GM23338 (cell line): Measurements from ENCODE around the gene RPRML. TPM values are rescaled to one million over a fixed set of nuclear protein-coding genes. Genes with fewer than 3 reads are reported as not detected.

Experiments
- ATAC-seq: fragments of 200-7000 bp; cut with Tn5 transposase; 3 replicates; pipeline ENCODE4 v1.9.1; 2020
- DNase-seq: peaks from one replicate; pipeline ENCODE4 v3.0.0-alpha.2; 2015; ENCODE audit warnings: low spot score
- H2AFZ ChIP-seq: fragments of 200-600 bp; sonication (generic); 2 replicates; pipeline ENCODE4 v1.8.0; 2016; ENCODE audit warnings: antibody characterized with exemption, mild to moderate bottlenecking, moderate library complexity
- H3F3A ChIP-seq: fragments of 200-600 bp; sonication (generic); replicated peaks from 2 replicates; pipeline ENCODE4 v1.8.0; 2017; ENCODE audit warnings: antibody characterized with exemption, mixed run types, low read depth
- H3K27ac ChIP-seq: fragments of 200-600 bp; sonication (generic); 2 replicates; pipeline ENCODE4 v1.6.1; 2016; ENCODE audit warnings: low read depth
- H3K27me3 ChIP-seq: fragments of 200-600 bp; sonication (generic); 2 replicates; pipeline ENCODE4 v1.8.0; 2016; ENCODE audit warnings: mild to moderate bottlenecking, mixed run types, moderate library complexity; ENCODE audit not compliant: insufficient read depth
- H3K36me3 ChIP-seq: fragments of 200-600 bp; sonication (generic); 2 replicates; pipeline ENCODE4 v1.8.0; 2016; ENCODE audit warnings: mild to moderate bottlenecking; ENCODE audit not compliant: insufficient read depth
- H3K4me1 ChIP-seq: fragments of 200-600 bp; sonication (generic); 2 replicates; pipeline ENCODE4 v1.8.0; 2016; ENCODE audit warnings: mild to moderate bottlenecking, moderate library complexity; ENCODE audit not compliant: insufficient read depth
- H3K4me2 ChIP-seq: fragments of 200-600 bp; sonication (generic); 2 replicates; pipeline ENCODE4 v1.7.1; 2017; ENCODE audit warnings: mixed run types
- H3K4me3 ChIP-seq: fragments of 200-600 bp; sonication (generic); 2 replicates; pipeline ENCODE4 v1.6.1; 2016; ENCODE audit warnings: mixed run types
- H3K79me2 ChIP-seq: fragments of 200-600 bp; sonication (generic); replicated peaks from 2 replicates; pipeline ENCODE4 v1.8.0; 2017; ENCODE audit warnings: mild to moderate bottlenecking; ENCODE audit not compliant: insufficient read depth
- H3K9me2 ChIP-seq: fragments of 200-600 bp; sonication (generic); 2 replicates; pipeline ENCODE4 v1.8.0; 2017; ENCODE audit not compliant: insufficient read depth
- H4K20me1 ChIP-seq: fragments of 200-600 bp; sonication (generic); replicated peaks from 2 replicates; pipeline ENCODE4 v1.8.0; 2017; ENCODE audit warnings: mild to moderate bottlenecking; ENCODE audit not compliant: insufficient read depth
- H3K27ac Mint-ChIP-seq: 2 replicates; pipeline ENCODE4 v1.8.0; 2020; ENCODE audit warnings: inconsistent platforms, mild to moderate bottlenecking, moderate library complexity, mixed read lengths
- H3K27me3 Mint-ChIP-seq: 3 replicates; pipeline ENCODE4 v1.8.0; 2022; ENCODE audit warnings: low read depth, mild to moderate bottlenecking, moderate library complexity, mixed read lengths, inconsistent platforms; ENCODE audit not compliant: insufficient read depth, poor library complexity
- H3K36me3 Mint-ChIP-seq: 3 replicates; pipeline ENCODE4 v1.8.0; 2021; ENCODE audit warnings: low read depth, mild to moderate bottlenecking, inconsistent platforms, moderate library complexity, mixed read lengths
- H3K4me1 Mint-ChIP-seq: 3 replicates; pipeline ENCODE4 v1.8.0; 2020; ENCODE audit warnings: mild to moderate bottlenecking, inconsistent platforms, mixed read lengths
- H3K4me3 Mint-ChIP-seq: 3 replicates; pipeline ENCODE4 v1.8.0; 2021; ENCODE audit warnings: moderate library complexity, mild to moderate bottlenecking, inconsistent platforms, mixed read lengths
- H3K9me3 Mint-ChIP-seq: 3 replicates; pipeline ENCODE4 v1.8.0; 2020; ENCODE audit warnings: moderate library complexity, mild to moderate bottlenecking, inconsistent platforms, mixed read lengths
- CREB1 ChIP-seq: fragments of 250-450 bp; sonication (Bioruptor Pico); IDR thresholded peaks from 2 replicates; pipeline ENCODE4 v1.5.0; 2020; ENCODE audit warnings: low read depth, mild to moderate bottlenecking, moderate library complexity
- EZH2 ChIP-seq: fragments of 200-600 bp; sonication (generic); IDR thresholded peaks from one replicate; pipeline ENCODE4 v1.8.0; 2017; ENCODE audit warnings: antibody characterized with exemption, mild to moderate bottlenecking, low read depth; ENCODE audit not compliant: unreplicated experiment
- EZH2phosphoT487 ChIP-seq: fragments of 200-600 bp; sonication (generic); IDR thresholded peaks from one replicate; pipeline ENCODE4 v1.8.1; 2018; ENCODE audit warnings: antibody characterized with exemption; ENCODE audit not compliant: unreplicated experiment
- JUNB ChIP-seq: IDR thresholded peaks from one replicate; pipeline ENCODE4 v1.6.1; 2016; ENCODE audit warnings: antibody characterized with exemption; ENCODE audit not compliant: unreplicated experiment
- NANOG ChIP-seq: IDR thresholded peaks from 2 replicates; pipeline ENCODE4 v1.6.1; 2016; ENCODE audit warnings: antibody characterized with exemption, borderline replicate concordance
- POLR2AphosphoS5 ChIP-seq: IDR thresholded peaks from 2 replicates; pipeline ENCODE4 v1.6.1; 2016; ENCODE audit warnings: antibody characterized with exemption, low read depth
- STAT1 ChIP-seq: IDR thresholded peaks from one replicate; pipeline ENCODE4 v1.6.1; 2016; ENCODE audit warnings: antibody characterized with exemption; ENCODE audit not compliant: unreplicated experiment
- ZNF331 ChIP-seq: fragments of 250-450 bp; sonication (Bioruptor Pico); IDR thresholded peaks from 2 replicates; pipeline ENCODE4 v1.5.0; 2020; ENCODE audit warnings: low read depth, mild to moderate bottlenecking, moderate library complexity
- polyA plus RNA-seq: library from polyadenylated mRNA; unstranded; fragments of >200 nt; fragmentation: Nextera tagmentation; extraction: Ambion mirVana; gene quantifications from 2 replicates; pipeline ENCODE4 v1.2.1, GENCODE V29; 2016
- total RNA-seq: library from RNA; depleted of rRNA; stranded (reverse); fragments of >200 nt; shearing (Covaris generic); gene quantifications from 2 replicates; pipeline ENCODE4 v1.2.3, GENCODE V29; 2014
- TF ChIP-seq, protein P1 (sequence below): IDR thresholded peaks from one replicate; pipeline ENCODE4 v1.6.1; 2018; ENCODE audit warnings: antibody characterized with exemption; ENCODE audit not compliant: unreplicated experiment
- TF ChIP-seq, protein P2 (sequence below): fragments of 250-450 bp; sonication (Bioruptor Pico); IDR thresholded peaks from 2 replicates; pipeline ENCODE4 v1.5.0; 2020; ENCODE audit warnings: mild to moderate bottlenecking, moderate library complexity
- TF ChIP-seq, protein P3 (sequence below): IDR thresholded peaks from 2 replicates; pipeline ENCODE4 v1.6.1; 2016; ENCODE audit warnings: antibody characterized with exemption

RPRML gene
- total and polyA plus RNA-seq, 2 experiments from 2014 or later = 2.1 to 16.4 TPM

DNA sequence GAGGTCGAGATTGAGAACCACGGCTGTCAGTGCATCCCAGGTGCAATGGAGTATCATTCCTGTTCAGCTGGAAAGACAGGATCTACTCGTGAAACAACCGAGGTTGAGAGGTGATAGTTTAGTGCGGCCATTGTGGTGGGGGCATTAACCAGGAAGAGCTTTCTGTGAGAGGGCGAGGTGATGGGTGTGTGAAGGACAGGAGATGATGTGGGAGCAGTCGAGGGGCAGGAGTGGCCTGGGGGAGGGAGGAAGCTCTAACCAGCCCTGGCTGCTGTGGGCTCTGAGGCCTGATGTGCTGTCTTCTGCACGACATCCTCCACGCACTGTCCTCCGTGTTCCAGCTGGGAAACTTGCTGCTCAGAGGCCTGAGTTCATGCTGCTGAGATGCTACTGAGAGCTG is 34.1 kb downstream of the RPRML start:
- no peaks in the 10 kb centered on the region for H3K9me2 ChIP-seq
- no peak for ATAC-seq

More for the DNA sequence above, 34.1 kb downstream of the RPRML start:
- peaks cover 20% of the 10 kb centered on the region for H3K27me3 Mint-ChIP-seq
- peaks cover 35% of the 10 kb centered on the region for H3K4me1 Mint-ChIP-seq
- H3K4me3 Mint-ChIP-seq = no peak overlapping the region
- 0 out of 2 replicates have a peak, but pooled peaks cover 3% of the 10 kb centered on the region for H4K20me1 ChIP-seq
- no peak overlapping the region; the same call in 1 of the 2 replicates for H3K27ac Mint-ChIP-seq
- no peak for DNase-seq
- no peak overlapping the region for H3K27ac ChIP-seq
- peaks cover 6% of the 10 kb centered on the region; the same call in 1 of the 2 replicates for H3F3A ChIP-seq
- peaks cover 27% of the 10 kb centered on the region for H3K4me1 ChIP-seq
- no peak overlapping the region for H3K4me2 ChIP-seq
- no peaks in the 10 kb centered on the region for H3K9me3 Mint-ChIP-seq
- TF ChIP-seq NANOG = no peak
- TF ChIP-seq, protein P1, sequence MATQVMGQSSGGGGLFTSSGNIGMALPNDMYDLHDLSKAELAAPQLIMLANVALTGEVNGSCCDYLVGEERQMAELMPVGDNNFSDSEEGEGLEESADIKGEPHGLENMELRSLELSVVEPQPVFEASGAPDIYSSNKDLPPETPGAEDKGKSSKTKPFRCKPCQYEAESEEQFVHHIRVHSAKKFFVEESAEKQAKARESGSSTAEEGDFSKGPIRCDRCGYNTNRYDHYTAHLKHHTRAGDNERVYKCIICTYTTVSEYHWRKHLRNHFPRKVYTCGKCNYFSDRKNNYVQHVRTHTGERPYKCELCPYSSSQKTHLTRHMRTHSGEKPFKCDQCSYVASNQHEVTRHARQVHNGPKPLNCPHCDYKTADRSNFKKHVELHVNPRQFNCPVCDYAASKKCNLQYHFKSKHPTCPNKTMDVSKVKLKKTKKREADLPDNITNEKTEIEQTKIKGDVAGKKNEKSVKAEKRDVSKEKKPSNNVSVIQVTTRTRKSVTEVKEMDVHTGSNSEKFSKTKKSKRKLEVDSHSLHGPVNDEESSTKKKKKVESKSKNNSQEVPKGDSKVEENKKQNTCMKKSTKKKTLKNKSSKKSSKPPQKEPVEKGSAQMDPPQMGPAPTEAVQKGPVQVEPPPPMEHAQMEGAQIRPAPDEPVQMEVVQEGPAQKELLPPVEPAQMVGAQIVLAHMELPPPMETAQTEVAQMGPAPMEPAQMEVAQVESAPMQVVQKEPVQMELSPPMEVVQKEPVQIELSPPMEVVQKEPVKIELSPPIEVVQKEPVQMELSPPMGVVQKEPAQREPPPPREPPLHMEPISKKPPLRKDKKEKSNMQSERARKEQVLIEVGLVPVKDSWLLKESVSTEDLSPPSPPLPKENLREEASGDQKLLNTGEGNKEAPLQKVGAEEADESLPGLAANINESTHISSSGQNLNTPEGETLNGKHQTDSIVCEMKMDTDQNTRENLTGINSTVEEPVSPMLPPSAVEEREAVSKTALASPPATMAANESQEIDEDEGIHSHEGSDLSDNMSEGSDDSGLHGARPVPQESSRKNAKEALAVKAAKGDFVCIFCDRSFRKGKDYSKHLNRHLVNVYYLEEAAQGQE = no peak
- no peak for TF ChIP-seq CREB1 (CRISPR knock-in tag)
- TF ChIP-seq POLR2AphosphoS5 = no peak
- TF ChIP-seq ZNF331 (CRISPR knock-in tag) = no peak
- TF ChIP-seq EZH2 = no peak
- no peak for TF ChIP-seq EZH2phosphoT487
- TF ChIP-seq JUNB = no peak
- TF ChIP-seq, protein P2, sequence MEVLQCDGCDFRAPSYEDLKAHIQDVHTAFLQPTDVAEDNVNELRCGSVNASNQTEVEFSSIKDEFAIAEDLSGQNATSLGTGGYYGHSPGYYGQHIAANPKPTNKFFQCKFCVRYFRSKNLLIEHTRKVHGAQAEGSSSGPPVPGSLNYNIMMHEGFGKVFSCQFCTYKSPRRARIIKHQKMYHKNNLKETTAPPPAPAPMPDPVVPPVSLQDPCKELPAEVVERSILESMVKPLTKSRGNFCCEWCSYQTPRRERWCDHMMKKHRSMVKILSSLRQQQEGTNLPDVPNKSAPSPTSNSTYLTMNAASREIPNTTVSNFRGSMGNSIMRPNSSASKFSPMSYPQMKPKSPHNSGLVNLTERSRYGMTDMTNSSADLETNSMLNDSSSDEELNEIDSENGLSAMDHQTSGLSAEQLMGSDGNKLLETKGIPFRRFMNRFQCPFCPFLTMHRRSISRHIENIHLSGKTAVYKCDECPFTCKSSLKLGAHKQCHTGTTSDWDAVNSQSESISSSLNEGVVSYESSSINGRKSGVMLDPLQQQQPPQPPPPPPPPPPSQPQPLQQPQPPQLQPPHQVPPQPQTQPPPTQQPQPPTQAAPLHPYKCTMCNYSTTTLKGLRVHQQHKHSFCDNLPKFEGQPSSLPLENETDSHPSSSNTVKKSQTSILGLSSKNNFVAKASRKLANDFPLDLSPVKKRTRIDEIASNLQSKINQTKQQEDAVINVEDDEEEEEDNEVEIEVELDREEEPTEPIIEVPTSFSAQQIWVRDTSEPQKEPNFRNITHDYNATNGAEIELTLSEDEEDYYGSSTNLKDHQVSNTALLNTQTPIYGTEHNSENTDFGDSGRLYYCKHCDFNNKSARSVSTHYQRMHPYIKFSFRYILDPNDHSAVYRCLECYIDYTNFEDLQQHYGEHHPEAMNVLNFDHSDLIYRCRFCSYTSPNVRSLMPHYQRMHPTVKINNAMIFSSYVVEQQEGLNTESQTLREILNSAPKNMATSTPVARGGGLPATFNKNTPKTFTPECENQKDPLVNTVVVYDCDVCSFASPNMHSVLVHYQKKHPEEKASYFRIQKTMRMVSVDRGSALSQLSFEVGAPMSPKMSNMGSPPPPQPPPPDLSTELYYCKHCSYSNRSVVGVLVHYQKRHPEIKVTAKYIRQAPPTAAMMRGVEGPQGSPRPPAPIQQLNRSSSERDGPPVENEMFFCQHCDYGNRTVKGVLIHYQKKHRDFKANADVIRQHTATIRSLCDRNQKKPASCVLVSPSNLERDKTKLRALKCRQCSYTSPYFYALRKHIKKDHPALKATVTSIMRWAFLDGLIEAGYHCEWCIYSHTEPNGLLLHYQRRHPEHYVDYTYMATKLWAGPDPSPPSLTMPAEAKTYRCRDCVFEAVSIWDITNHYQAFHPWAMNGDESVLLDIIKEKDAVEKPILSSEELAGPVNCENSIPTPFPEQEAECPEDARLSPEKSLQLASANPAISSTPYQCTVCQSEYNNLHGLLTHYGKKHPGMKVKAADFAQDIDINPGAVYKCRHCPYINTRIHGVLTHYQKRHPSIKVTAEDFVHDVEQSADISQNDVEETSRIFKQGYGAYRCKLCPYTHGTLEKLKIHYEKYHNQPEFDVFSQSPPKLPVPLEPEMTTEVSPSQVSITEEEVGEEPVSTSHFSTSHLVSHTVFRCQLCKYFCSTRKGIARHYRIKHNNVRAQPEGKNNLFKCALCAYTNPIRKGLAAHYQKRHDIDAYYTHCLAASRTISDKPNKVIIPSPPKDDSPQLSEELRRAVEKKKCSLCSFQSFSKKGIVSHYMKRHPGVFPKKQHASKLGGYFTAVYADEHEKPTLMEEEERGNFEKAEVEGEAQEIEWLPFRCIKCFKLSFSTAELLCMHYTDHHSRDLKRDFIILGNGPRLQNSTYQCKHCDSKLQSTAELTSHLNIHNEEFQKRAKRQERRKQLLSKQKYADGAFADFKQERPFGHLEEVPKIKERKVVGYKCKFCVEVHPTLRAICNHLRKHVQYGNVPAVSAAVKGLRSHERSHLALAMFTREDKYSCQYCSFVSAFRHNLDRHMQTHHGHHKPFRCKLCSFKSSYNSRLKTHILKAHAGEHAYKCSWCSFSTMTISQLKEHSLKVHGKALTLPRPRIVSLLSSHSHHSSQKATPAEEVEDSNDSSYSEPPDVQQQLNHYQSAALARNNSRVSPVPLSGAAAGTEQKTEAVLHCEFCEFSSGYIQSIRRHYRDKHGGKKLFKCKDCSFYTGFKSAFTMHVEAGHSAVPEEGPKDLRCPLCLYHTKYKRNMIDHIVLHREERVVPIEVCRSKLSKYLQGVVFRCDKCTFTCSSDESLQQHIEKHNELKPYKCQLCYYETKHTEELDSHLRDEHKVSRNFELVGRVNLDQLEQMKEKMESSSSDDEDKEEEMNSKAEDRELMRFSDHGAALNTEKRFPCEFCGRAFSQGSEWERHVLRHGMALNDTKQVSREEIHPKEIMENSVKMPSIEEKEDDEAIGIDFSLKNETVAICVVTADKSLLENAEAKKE (CRISPR knock-in tag) = no peak
- TF ChIP-seq, protein P3, sequence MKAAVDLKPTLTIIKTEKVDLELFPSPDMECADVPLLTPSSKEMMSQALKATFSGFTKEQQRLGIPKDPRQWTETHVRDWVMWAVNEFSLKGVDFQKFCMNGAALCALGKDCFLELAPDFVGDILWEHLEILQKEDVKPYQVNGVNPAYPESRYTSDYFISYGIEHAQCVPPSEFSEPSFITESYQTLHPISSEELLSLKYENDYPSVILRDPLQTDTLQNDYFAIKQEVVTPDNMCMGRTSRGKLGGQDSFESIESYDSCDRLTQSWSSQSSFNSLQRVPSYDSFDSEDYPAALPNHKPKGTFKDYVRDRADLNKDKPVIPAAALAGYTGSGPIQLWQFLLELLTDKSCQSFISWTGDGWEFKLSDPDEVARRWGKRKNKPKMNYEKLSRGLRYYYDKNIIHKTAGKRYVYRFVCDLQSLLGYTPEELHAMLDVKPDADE = no peak
- no peak for TF ChIP-seq STAT1
- H3K36me3 ChIP-seq = no peaks in the 10 kb centered on the region
- no peaks in the 10 kb centered on the region for H3K79me2 ChIP-seq
- no peaks in the 10 kb centered on the region for H3K27me3 ChIP-seq
- peaks cover 2% of the 10 kb centered on the region; the same call in 2 of the 3 replicates for H3K36me3 Mint-ChIP-seq
- no peak overlapping the region for H3K4me3 ChIP-seq
- H2AFZ ChIP-seq = no peak overlapping the region
